Gastroesophageal sphincter (tissue), 4 donors: ENCODE results near the gene SLC39A2. TPM values are rescaled to one million over a fixed set of nuclear protein-coding genes. Genes with fewer than 3 reads are reported as not detected.
"Not testable (repeated sequence)": the region's sequence is repeated elsewhere in the genome, so short reads cannot be mapped to it uniquely, and the experiment has no call there.

Experiments
- ATAC-seq: fragments of 150-250 bp; one replicate; pipeline ENCODE4 v1.9.1; 2016; ENCODE audit warnings: mild to moderate bottlenecking, moderate library complexity
- H3K27ac ChIP-seq, 4 donors: fragments of 200-600 bp; sonication (generic) in 3 of 4; 1 replicate in 3 of 4; 2 replicates in 1 of 4; pipeline ENCODE4 v1.5.1; 2016 to 2019
- H3K27me3 ChIP-seq: fragments of 200-600 bp; sonication (generic); one replicate; pipeline ENCODE4 v1.5.1; 2019
- H3K36me3 ChIP-seq, 2 donors: fragments of 200-600 bp; sonication (generic); one replicate each; pipeline ENCODE4 v1.5.1; 2019; ENCODE audit warnings: control low read depth in 1 of 2
- H3K4me1 ChIP-seq, 3 donors: fragments of 200-600 bp; sonication (generic); 1 replicate in 2 of 3; 2 replicates in 1 of 3; pipeline ENCODE4 v1.5.1; 2016 to 2019; ENCODE audit warnings: control low read depth in 2 of 3
- H3K4me3 ChIP-seq, 2 donors: fragments of 200-600 bp; sonication (generic); one replicate each; pipeline ENCODE4 v1.5.1; 2019; ENCODE audit warnings: mild to moderate bottlenecking in 1 of 2, moderate library complexity in 1 of 2
- H3K9me3 ChIP-seq, 3 donors: fragments of 200-600 bp; sonication (generic); one replicate each; pipeline ENCODE4 v1.5.1; 2017 to 2019; ENCODE audit warnings: control low read depth in 2 of 3
- EP300 ChIP-seq: sonication (generic); formaldehyde crosslinking; IDR thresholded peaks from one replicate; pipeline ENCODE4 v1.6.1; 2017; ENCODE audit warnings: antibody characterized with exemption, mild to moderate bottlenecking
- POLR2A ChIP-seq, 2 donors: fragments of 450-650 bp; IDR thresholded peaks; one replicate each; pipeline ENCODE4 v1.6.1; 2017; ENCODE audit warnings: antibody characterized with exemption in 2 of 2, mild to moderate bottlenecking in 2 of 2, moderate library complexity in 1 of 2
- POLR2AphosphoS5 ChIP-seq: sonication (generic); formaldehyde crosslinking; IDR thresholded peaks from one replicate; pipeline ENCODE4 v1.6.1; 2017; ENCODE audit warnings: antibody characterized with exemption
- WGBS, 2 donors: methylation state at CpG; one replicate each; pipeline ENCODE4 v1.1.5; 2018; ENCODE audit warnings: low coverage in 1 of 2; 5-methylcytosine and 5-hydroxymethylcytosine counted together
- total RNA-seq, 4 donors: library from RNA; depleted of rRNA; stranded (reverse); fragments of >200 nt; gene quantifications; one replicate each; pipeline ENCODE4 v1.1.0, GENCODE V29; 2016
- TF ChIP-seq, protein P1 (sequence below), 4 experiments: fragments of 200-600 bp in 2 of 4; fragments of 450-650 bp in 2 of 4; sonication (generic) in 1 of 4; IDR thresholded peaks; one replicate each; pipeline ENCODE4 v1.5.1; 2017 to 2019; ENCODE audit warnings: antibody characterized with exemption in 4 of 4, mild to moderate bottlenecking in 2 of 4, moderate library complexity in 2 of 4

Gene SLC39A2
- total RNA-seq, 4 donors from 2014 or later, result 0.59 TPM; not detected in 3

GRCh38 chr14:21003788-21004346 lies 4.8 kb downstream of the SLC39A2 start:
- 77 to 100% methylated on average over 2 to 10 of the region's 14 CpGs for WGBS, 2 donors
- Histone ChIP-seq H3K36me3 (no peaks in the 10 kb centered on the region), H3K4me3 (no peak overlapping the region), H3K4me1 (no peaks in the 10 kb centered on the region), H3K27ac (no peak overlapping the region), H3K9me3 (no peaks in the 10 kb centered on the region), H3K27me3 (no peaks in the 10 kb centered on the region)
- no peak for ATAC-seq
- TF ChIP-seq POLR2AphosphoS5, result no peak
- no peak for TF ChIP-seq POLR2A (IDR thresholded peaks at IDR 0.05)
- TF ChIP-seq EP300, result no peak
- TF ChIP-seq, protein P1, sequence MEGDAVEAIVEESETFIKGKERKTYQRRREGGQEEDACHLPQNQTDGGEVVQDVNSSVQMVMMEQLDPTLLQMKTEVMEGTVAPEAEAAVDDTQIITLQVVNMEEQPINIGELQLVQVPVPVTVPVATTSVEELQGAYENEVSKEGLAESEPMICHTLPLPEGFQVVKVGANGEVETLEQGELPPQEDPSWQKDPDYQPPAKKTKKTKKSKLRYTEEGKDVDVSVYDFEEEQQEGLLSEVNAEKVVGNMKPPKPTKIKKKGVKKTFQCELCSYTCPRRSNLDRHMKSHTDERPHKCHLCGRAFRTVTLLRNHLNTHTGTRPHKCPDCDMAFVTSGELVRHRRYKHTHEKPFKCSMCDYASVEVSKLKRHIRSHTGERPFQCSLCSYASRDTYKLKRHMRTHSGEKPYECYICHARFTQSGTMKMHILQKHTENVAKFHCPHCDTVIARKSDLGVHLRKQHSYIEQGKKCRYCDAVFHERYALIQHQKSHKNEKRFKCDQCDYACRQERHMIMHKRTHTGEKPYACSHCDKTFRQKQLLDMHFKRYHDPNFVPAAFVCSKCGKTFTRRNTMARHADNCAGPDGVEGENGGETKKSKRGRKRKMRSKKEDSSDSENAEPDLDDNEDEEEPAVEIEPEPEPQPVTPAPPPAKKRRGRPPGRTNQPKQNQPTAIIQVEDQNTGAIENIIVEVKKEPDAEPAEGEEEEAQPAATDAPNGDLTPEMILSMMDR (IDR thresholded peaks at IDR 0.05), result no peak

DNA sequence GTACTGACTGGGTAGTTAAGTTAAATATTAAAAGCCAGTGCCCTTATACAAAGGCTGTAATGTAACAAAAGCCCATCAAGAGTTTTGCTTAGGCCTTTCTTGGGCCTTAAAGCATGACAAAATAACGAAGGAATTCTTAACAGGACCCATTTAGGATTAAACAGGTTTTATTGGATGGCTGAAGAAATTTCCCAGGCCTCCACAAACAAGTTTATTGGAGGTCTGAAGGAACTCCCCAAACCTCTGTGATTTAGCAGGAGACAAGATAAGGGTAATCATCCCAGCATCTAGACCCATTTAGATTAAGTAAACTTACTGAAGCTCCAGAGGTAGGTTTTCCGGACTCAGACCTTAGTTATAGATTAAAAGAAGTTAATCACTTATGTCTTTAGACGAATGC lies 10.6 kb downstream of the SLC39A2 start:
- H3K27ac ChIP-seq, H3K9me3 ChIP-seq, H3K4me1 ChIP-seq, ATAC-seq, H3K4me3 ChIP-seq, H3K27me3 ChIP-seq, H3K36me3 ChIP-seq: not testable (repeated sequence)
- WGBS, 2 donors, result 55 to 87% methylated on average over 2 to 3 of the region's 3 CpGs

DNA sequence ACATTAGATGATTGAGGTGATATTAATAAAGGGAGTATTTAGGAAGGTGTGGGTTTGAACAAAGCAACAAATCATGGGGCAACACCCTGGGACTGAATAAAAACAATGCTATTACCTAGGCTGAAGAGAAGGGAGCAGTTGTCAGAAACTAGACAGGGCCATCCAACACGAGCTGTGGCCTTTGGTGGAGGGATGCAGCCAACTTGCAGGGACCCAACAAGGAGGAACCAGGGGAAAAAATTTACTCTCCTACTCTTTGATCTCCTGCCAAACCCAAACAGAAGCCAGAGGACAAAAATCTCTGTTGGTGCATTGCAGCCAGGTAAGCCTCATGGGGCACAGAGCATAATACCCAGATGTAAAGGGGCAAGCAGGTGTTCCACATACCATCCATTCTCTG lies 12.0 kb downstream of the SLC39A2 start:
- H3K27ac ChIP-seq, result no peak overlapping the region
- H3K9me3 ChIP-seq, result no peaks in the 10 kb centered on the region
- no peak for TF ChIP-seq POLR2A (IDR thresholded peaks at IDR 0.05)
- H3K36me3 ChIP-seq, result peaks cover 0 to under 1% of the 10 kb centered on the region in 2 donors
- ATAC-seq, result no peak
- H3K27me3 ChIP-seq, result no peaks in the 10 kb centered on the region
- no peak overlapping the region for H3K4me3 ChIP-seq
- WGBS, 2 donors, result 20 to 67% methylated on average over 1 of the region's 1 CpG
- peaks cover 0 to 15% (median 0%) of the 10 kb centered on the region in 3 donors for H3K4me1 ChIP-seq

DNA sequence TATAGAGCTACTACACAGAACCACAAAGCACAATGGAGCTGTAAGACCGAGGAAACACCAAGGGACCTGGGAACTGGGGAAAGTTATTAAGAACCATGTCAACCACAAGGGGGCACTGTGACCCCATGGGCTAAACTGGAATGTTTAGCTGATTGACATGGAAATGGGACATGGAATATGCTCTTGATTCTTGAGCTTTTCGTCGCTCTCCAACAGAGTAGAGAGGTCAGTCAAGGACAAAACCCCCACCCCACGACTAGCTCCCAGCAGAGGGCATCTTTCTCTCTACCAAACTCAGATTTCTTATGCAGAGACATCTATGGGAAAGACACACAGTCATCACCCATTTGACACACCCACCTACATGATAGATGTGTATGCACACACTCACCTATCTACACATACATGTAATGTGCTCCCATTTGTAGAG lies 15.7 kb downstream of the SLC39A2 start:
- Histone ChIP-seq H3K4me3 (no peak overlapping the region), H3K27me3 (no peaks in the 10 kb centered on the region), H3K4me1 (peaks cover 0 to 41% (median 0%) of the 10 kb centered on the region in 3 donors), H3K9me3 (no peaks in the 10 kb centered on the region), H3K36me3 (peaks cover 0 to 37% of the 10 kb centered on the region in 2 donors), H3K27ac (peak overlapping the region in 1 of 4 donors; percentile 12)
- peak; percentile 83 for ATAC-seq
- 0% methylated on average over 4 of the region's 4 CpGs; no CpG with 5 or more reads in 1 of the 2 donors for WGBS, 2 donors
- TF ChIP-seq, protein P1 (IDR thresholded peaks at IDR 0.05), result peak; percentile 95 to 97 (median 96)
- TF ChIP-seq POLR2A (IDR thresholded peaks at IDR 0.05), result no peak
- TF ChIP-seq POLR2AphosphoS5, result peak; percentile 66
- TF ChIP-seq EP300, result no peak

DNA sequence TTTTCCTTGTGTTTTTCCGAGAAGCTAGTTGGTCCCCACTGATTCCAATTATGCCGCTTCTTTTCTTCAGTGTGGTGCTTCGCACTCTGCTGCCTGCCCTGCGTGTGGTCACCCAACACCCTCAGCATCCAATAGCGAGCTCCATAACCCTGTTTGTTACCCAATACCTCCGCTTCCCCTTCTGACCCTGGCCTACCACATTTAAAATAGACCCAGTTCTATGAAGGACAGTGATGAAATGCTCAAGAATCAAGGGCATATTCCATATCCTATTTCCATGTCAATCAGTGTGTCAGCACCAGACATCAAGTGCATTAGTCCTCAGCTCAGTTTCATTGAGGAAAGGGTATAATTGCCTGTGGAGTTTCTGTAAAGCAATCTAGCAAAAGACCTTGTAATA lies 16.2 kb downstream of the SLC39A2 start:
- TF ChIP-seq POLR2A (IDR thresholded peaks at IDR 0.05), result no peak
- TF ChIP-seq EP300, result no peak
- TF ChIP-seq POLR2AphosphoS5, result no peak
- TF ChIP-seq, protein P1 (IDR thresholded peaks at IDR 0.05), result no peak
- no peaks in the 10 kb centered on the region for H3K27me3 ChIP-seq
- H3K36me3 ChIP-seq, result peaks cover 0 to 42% of the 10 kb centered on the region in 2 donors
- no peak overlapping the region for H3K4me3 ChIP-seq
- peak overlapping the region in 1 of 4 donors; percentile 12 for H3K27ac ChIP-seq
- ATAC-seq, result no peak
- WGBS, 2 donors, result 41 to 63% methylated on average over 5 to 6 of the region's 6 CpGs
- peaks cover 0 to 45% (median 0%) of the 10 kb centered on the region in 3 donors for H3K4me1 ChIP-seq
- H3K9me3 ChIP-seq, result no peaks in the 10 kb centered on the region

DNA sequence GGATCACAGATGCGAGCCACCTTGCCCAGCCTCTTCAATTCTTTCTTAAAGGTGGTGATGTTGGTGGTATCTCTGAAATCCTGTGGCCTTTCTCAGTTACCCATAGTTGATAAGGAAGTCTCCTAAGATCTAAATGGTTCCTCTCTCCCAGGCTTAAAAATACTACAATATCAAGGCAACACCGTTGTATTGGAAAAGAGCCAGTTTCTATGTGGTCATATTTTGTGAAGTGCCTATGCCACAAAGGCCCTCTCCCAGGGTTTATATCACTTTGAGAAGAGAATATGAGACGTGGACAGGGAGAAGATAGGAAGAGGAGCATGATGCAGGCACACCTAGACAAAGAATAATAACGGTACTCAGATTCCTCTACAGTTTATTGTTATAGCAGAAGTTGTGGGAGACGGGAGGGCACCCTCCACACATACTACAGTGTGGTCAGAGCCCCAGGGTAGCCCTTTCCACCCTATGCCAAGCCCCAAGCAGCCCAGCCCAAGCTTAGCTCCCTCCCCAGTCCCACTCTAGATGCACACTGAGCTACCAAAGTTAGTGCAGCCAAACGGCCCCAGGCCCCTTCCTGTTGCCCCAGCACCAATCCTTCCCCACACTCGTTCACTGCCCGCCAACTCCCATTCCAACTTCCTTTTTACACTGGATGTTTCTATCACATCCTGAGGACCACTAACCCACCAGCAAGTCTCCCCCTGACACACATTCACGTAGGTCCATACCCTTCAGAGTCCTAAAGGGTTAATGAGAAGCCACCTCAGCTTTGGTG lies 17.5 kb downstream of the SLC39A2 start:
- no peak for ATAC-seq
- H3K27me3 ChIP-seq, result no peaks in the 10 kb centered on the region
- no peak overlapping the region for H3K4me3 ChIP-seq
- H3K9me3 ChIP-seq, result no peaks in the 10 kb centered on the region
- H3K36me3 ChIP-seq, result peaks cover 0 to 55% of the 10 kb centered on the region in 2 donors
- TF ChIP-seq POLR2A (IDR thresholded peaks at IDR 0.05), result no peak
- WGBS, 2 donors, result 44 to 54% methylated on average over 4 to 7 of the region's 9 CpGs
- H3K27ac ChIP-seq, result no peak overlapping the region
- peaks cover 0 to 57% (median 0%) of the 10 kb centered on the region in 3 donors for H3K4me1 ChIP-seq
